GM23248 (cell line): ENCODE measurements around the gene ITGAV. TPM values are rescaled to one million over a fixed set of nuclear protein-coding genes. Genes with fewer than 3 reads are reported as not detected.

Experiments used
- DNase-seq: peaks from one replicate; pipeline ENCODE4 v3.0.0-alpha.2; 2015
- H2AFZ ChIP-seq: fragments of 200-600 bp; sonication (generic); 2 replicates; pipeline ENCODE4 v1.6.1; 2016; ENCODE audit warnings: antibody characterized with exemption
- H3F3A ChIP-seq: fragments of 200-600 bp; sonication (generic); 2 replicates; pipeline ENCODE4 v1.6.1; 2016; ENCODE audit warnings: mild to moderate bottlenecking, antibody characterized with exemption, mixed run types; ENCODE audit not compliant: insufficient read depth
- H3K27ac ChIP-seq: fragments of 200-600 bp; sonication (generic); 2 replicates; pipeline ENCODE4 v1.5.1; 2016; ENCODE audit warnings: mild to moderate bottlenecking
- H3K27me3 ChIP-seq: fragments of 200-600 bp; sonication (generic); replicated peaks from 2 replicates; pipeline ENCODE4 v1.6.1; 2016; ENCODE audit warnings: mild to moderate bottlenecking; ENCODE audit not compliant: insufficient read depth
- H3K36me3 ChIP-seq: fragments of 200-600 bp; sonication (generic); 2 replicates; pipeline ENCODE4 v1.6.1; 2016; ENCODE audit warnings: low read depth, mild to moderate bottlenecking
- H3K4me1 ChIP-seq: fragments of 200-600 bp; sonication (generic); 2 replicates; pipeline ENCODE4 v1.6.1; 2016; ENCODE audit warnings: mild to moderate bottlenecking; ENCODE audit not compliant: insufficient read depth
- H3K4me2 ChIP-seq: fragments of 200-600 bp; sonication (generic); one replicate; pipeline ENCODE4 v1.6.1; 2016; ENCODE audit warnings: mild to moderate bottlenecking; ENCODE audit not compliant: unreplicated experiment
- H3K4me3 ChIP-seq: fragments of 200-600 bp; sonication (generic); 2 replicates; pipeline ENCODE4 v1.5.1; 2016; ENCODE audit warnings: mild to moderate bottlenecking
- H3K79me2 ChIP-seq: fragments of 200-600 bp; sonication (generic); 2 replicates; pipeline ENCODE4 v1.6.1; 2016; ENCODE audit warnings: mild to moderate bottlenecking; ENCODE audit not compliant: insufficient read depth
- H3K9ac ChIP-seq: fragments of 200-600 bp; sonication (generic); 2 replicates; pipeline ENCODE4 v1.6.1; 2016; ENCODE audit warnings: mild to moderate bottlenecking
- H3K9me2 ChIP-seq: fragments of 200-600 bp; sonication (generic); 2 replicates; pipeline ENCODE4 v1.6.1; 2016; ENCODE audit warnings: mixed run types, mild to moderate bottlenecking, moderate library complexity; ENCODE audit not compliant: insufficient read depth
- H3K9me3 ChIP-seq: fragments of 200-600 bp; sonication (generic); one replicate; pipeline ENCODE4 v1.6.1; 2017; ENCODE audit warnings: low read depth
- H4K20me1 ChIP-seq: fragments of 200-600 bp; sonication (generic); 2 replicates; pipeline ENCODE4 v1.6.0; 2016; ENCODE audit not compliant: insufficient read depth
- EZH2 ChIP-seq: fragments of 200-600 bp; sonication (generic); IDR thresholded peaks from 2 replicates; pipeline ENCODE4 v1.6.1; 2018; ENCODE audit warnings: antibody characterized with exemption, mild to moderate bottlenecking; ENCODE audit not compliant: insufficient read depth, poor library complexity, severe bottlenecking
- EZH2phosphoT487 ChIP-seq: fragments of 200-600 bp; sonication (generic); IDR thresholded peaks from 2 replicates; pipeline ENCODE4 v1.6.1; 2018; ENCODE audit warnings: antibody characterized with exemption, moderate library complexity, mild to moderate bottlenecking, low read depth; ENCODE audit not compliant: insufficient read depth
- WGBS, 2 experiments: methylation state at CpG; one replicate each; pipeline ENCODE4 v1.1.6; 2015 to 2017; ENCODE audit warnings: low lambda C conversion rate in 2 of 2, low coverage in 1 of 2; ENCODE audit errors: missing lambda C conversion rate in 2 of 2; 5-methylcytosine and 5-hydroxymethylcytosine counted together
- in situ Hi-C: fragments of 300-500 bp; cut with MboI; formaldehyde crosslinking; loops from 2 replicates; pipeline ENCODE4 v1.15.0; 2020
- polyA plus RNA-seq: library from polyadenylated mRNA; unstranded; fragments of >200 nt; fragmentation: Nextera tagmentation; extraction: Ambion mirVana; gene quantifications from 2 replicates; pipeline ENCODE4 v1.2.1, GENCODE V29; 2016
- total RNA-seq: library from RNA; depleted of rRNA; stranded (reverse); fragments of >200 nt; shearing (Covaris generic); gene quantifications from 2 replicates; pipeline ENCODE4 v1.2.3, GENCODE V29; 2014

ITGAV gene
- total and polyA plus RNA-seq, 2 experiments from 2014 or later, result 61.9 to 250 TPM

GRCh38 chr2:186634701-186635100 is 44.8 kb downstream of the ITGAV start:
- no peak for TF ChIP-seq EZH2
- no peak for TF ChIP-seq EZH2phosphoT487
- Histone ChIP-seq H4K20me1 (no peaks in the 10 kb centered on the region), H2AFZ (no peak overlapping the region), H3K9ac (no peak overlapping the region), H3F3A (no peaks in the 10 kb centered on the region), H3K9me3 (no peaks in the 10 kb centered on the region), H3K27me3 (no peaks in the 10 kb centered on the region), H3K4me3 (no peak overlapping the region), H3K36me3 (peaks cover 7% of the 10 kb centered on the region; the same call in 1 of the 2 replicates), H3K4me1 (no peaks in the 10 kb centered on the region), H3K4me2 (no peak overlapping the region), H3K27ac (no peak overlapping the region), H3K9me2 (no peaks in the 10 kb centered on the region), H3K79me2 (peaks cover 15% of the 10 kb centered on the region)
- in situ Hi-C loops, result no loop called here
- DNase-seq, result no peak

- TF ChIP-seq EZH2phosphoT487, result no peak
- TF ChIP-seq EZH2, result no peak
- H3K4me1 ChIP-seq, result peaks cover 2% of the 10 kb centered on the region; the same call in 1 of the 2 replicates
- in situ Hi-C loops, result no loop called here
- H3K27ac ChIP-seq, result no peak overlapping the region
- H3F3A ChIP-seq, result peaks cover 19% of the 10 kb centered on the region; the same call in 1 of the 2 replicates
- no peak overlapping the region for H2AFZ ChIP-seq
- H3K27me3 ChIP-seq, result no peaks in the 10 kb centered on the region
- DNase-seq, result no peak
- no peaks in the 10 kb centered on the region for H3K9me2 ChIP-seq
- H3K36me3 ChIP-seq, result peaks cover 22% of the 10 kb centered on the region; the same call in 1 of the 2 replicates
- H4K20me1 ChIP-seq, result no peaks in the 10 kb centered on the region
- H3K4me3 ChIP-seq, result no peak overlapping the region
- no peak overlapping the region for H3K9ac ChIP-seq
- no peak overlapping the region for H3K4me2 ChIP-seq
- H3K79me2 ChIP-seq, result no peaks in the 10 kb centered on the region
- WGBS, 2 experiments, result 92 to 97% methylated on average over 7 to 11 of the region's 11 CpGs
- no peaks in the 10 kb centered on the region for H3K9me3 ChIP-seq
Measured at GRCh38 chr2:186636800-186637496, 47.1 kb downstream of the ITGAV start.

- Histone ChIP-seq H3K4me3 (no peak overlapping the region), H3K4me1 (peaks cover 4% of the 10 kb centered on the region; the same call in 1 of the 2 replicates), H2AFZ (no peak overlapping the region), H3K9ac (no peak overlapping the region), H3K27ac (no peak overlapping the region), H4K20me1 (no peaks in the 10 kb centered on the region), H3K27me3 (no peaks in the 10 kb centered on the region), H3K36me3 (peaks cover 22% of the 10 kb centered on the region; the same call in 1 of the 2 replicates), H3K79me2 (no peaks in the 10 kb centered on the region), H3K4me2 (no peak overlapping the region), H3F3A (peaks cover 19% of the 10 kb centered on the region; the same call in 1 of the 2 replicates), H3K9me2 (no peaks in the 10 kb centered on the region), H3K9me3 (no peaks in the 10 kb centered on the region)
- no peak for TF ChIP-seq EZH2phosphoT487
- TF ChIP-seq EZH2, result no peak
- no peak for DNase-seq
- in situ Hi-C loops, result no loop called here
Measured at GRCh38 chr2:186637497-186637800, 47.6 kb downstream of the ITGAV start.

GRCh38 chr2:186639939-186640338 is 50.1 kb downstream of the ITGAV start:
- no peaks in the 10 kb centered on the region for H3K9me2 ChIP-seq
- H3K9me3 ChIP-seq, result no peaks in the 10 kb centered on the region
- in situ Hi-C loops, result loop anchor here (10.0 kb wide), 1 partner anchor 135 kb away; no protein-coding TSS in a partner anchor
- no peak overlapping the region for H2AFZ ChIP-seq
- no peaks in the 10 kb centered on the region for H3K79me2 ChIP-seq
- no peaks in the 10 kb centered on the region for H4K20me1 ChIP-seq
- H3K4me1 ChIP-seq, result peaks cover 4% of the 10 kb centered on the region; the same call in 1 of the 2 replicates
- H3F3A ChIP-seq, result peaks cover 19% of the 10 kb centered on the region; the same call in 1 of the 2 replicates
- H3K27me3 ChIP-seq, result no peaks in the 10 kb centered on the region
- no peak for DNase-seq
- no peak overlapping the region for H3K4me3 ChIP-seq
- H3K36me3 ChIP-seq, result peaks cover 23% of the 10 kb centered on the region; the same call in 1 of the 2 replicates
- no peak overlapping the region for H3K4me2 ChIP-seq
- H3K27ac ChIP-seq, result no peak overlapping the region
- TF ChIP-seq EZH2 (no peak), EZH2phosphoT487 (no peak)
- H3K9ac ChIP-seq, result no peak overlapping the region
